Common myeloid progenitor, CD34-positive (primary cell): ENCODE results near the gene LEMD3.
A peak's percentile ranks its signal among the peaks of the same experiment; 100 is the strongest.

Experiments used
- CTCF ChIA-PET: fragments of 350-600 bp; sonication (Branson Sonifier 250); formaldehyde crosslinking; loops from one replicate; lab custom pipeline; 2021; ENCODE audit warnings: antibody characterized with exemption; lab: Charles Lee
- POLR2A ChIA-PET: fragments of 350-600 bp; sonication (Branson Sonifier 250); formaldehyde crosslinking; loops from one replicate; lab custom pipeline; 2021; ENCODE audit warnings: antibody characterized with exemption; lab: Charles Lee
- DNase-seq, 3 donors: peaks; one replicate each; pipeline versions ENCODE4 v3.0.0 to v3.0.0-alpha.2; 2013
- H3K27ac ChIP-seq, 2 experiments: 1 replicate in 1 of 2; 2 replicates in 1 of 2; pipeline ENCODE4 v1.7.0; 2013; ENCODE audit warnings: inconsistent platforms in 2 of 2, low read length in 2 of 2, mild to moderate bottlenecking in 2 of 2, low read depth in 1 of 2, moderate library complexity in 1 of 2; ENCODE audit not compliant: severe bottlenecking in 2 of 2, insufficient read depth in 1 of 2, poor library complexity in 1 of 2
- H3K27me3 ChIP-seq, 5 experiments: replicated peaks in 2 of 5; 1 replicate in 3 of 5; 2 replicates in 2 of 5; pipeline versions ENCODE4 v1.6.1 to v1.7.0; 2013; ENCODE audit warnings: low read length in 4 of 5, mild to moderate bottlenecking in 2 of 5, moderate library complexity in 2 of 5, inconsistent platforms in 1 of 5; ENCODE audit not compliant: insufficient read depth in 5 of 5, control insufficient read depth in 4 of 5
- H3K36me3 ChIP-seq, 4 experiments: 1 replicate in 2 of 4; 2 replicates in 2 of 4; pipeline versions ENCODE4 v1.6.1 to v1.7.0; 2013; ENCODE audit warnings: low read length in 3 of 4, control low read depth in 1 of 4, mild to moderate bottlenecking in 1 of 4; ENCODE audit not compliant: control insufficient read depth in 4 of 4, insufficient read depth in 4 of 4
- H3K4me1 ChIP-seq, 4 experiments: 1 replicate in 3 of 4; 2 replicates in 1 of 4; pipeline versions ENCODE4 v1.6.1 to v1.7.1; 2013; ENCODE audit warnings: low read length in 3 of 4, mild to moderate bottlenecking in 3 of 4, control low read depth in 1 of 4, inconsistent platforms in 1 of 4, moderate library complexity in 1 of 4; ENCODE audit not compliant: control insufficient read depth in 4 of 4, insufficient read depth in 4 of 4; ENCODE audit errors: control extremely low read depth in 1 of 4
- H3K4me3 ChIP-seq, 7 experiments: 1 replicate in 4 of 7; 2 replicates in 3 of 7; pipeline versions ENCODE4 v1.5.1 to v1.7.0; 2013; ENCODE audit warnings: mild to moderate bottlenecking in 7 of 7, low read length in 6 of 7, moderate library complexity in 6 of 7, inconsistent platforms in 2 of 7, low read depth in 2 of 7, control low read depth in 1 of 7; ENCODE audit not compliant: insufficient read depth in 4 of 7, control insufficient read depth in 1 of 7; ENCODE audit errors: extremely low read depth in 1 of 7
- H3K9me3 ChIP-seq, 5 experiments: 1 replicate in 4 of 5; 2 replicates in 1 of 5; pipeline versions ENCODE4 v1.6.1 to v1.7.1; 2013; ENCODE audit warnings: low read length in 4 of 5, mild to moderate bottlenecking in 2 of 5, inconsistent platforms in 1 of 5, low read depth in 1 of 5, moderate library complexity in 1 of 5; ENCODE audit not compliant: control insufficient read depth in 4 of 5, insufficient read depth in 2 of 5; ENCODE audit errors: control extremely low read depth in 1 of 5
- WGBS: methylation state at CpG from one replicate; pipeline ENCODE4 v1.1.5; 2013; ENCODE audit not compliant: insufficient coverage; 5-methylcytosine and 5-hydroxymethylcytosine counted together

LEMD3 gene

DNA sequence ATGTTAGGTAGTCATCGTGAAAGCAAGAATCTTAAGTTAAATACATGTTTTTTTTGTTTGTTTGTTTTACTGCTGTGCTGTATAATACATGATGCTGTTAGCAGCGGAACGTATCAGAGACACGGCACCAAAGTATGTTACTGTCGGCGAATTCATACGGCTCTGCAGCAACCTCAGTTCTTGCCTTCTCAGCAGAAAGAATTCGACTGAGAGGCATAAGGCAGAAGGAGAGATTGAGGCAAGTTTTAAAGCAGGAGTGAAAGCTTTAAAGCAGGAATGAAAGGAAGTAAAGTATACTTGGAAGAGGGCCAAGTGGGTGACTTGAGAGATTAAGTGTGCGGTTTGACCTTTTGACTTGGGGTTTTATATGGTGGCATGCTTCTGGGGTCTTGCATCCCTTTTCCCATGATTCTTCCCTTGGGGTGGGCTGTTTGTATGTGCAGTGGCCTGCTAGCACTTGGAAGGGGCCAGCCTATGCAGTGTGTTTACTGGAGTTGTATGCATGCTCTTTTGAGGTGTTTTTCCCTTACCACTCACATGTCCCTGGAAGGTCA lies 23.7 kb downstream of the LEMD3 start:
- peak overlapping the region in 3 of 7 experiments; percentile 16 to 53 (median 38) for H3K4me3 ChIP-seq
- H3K4me1 ChIP-seq = peaks cover 6 to 47% (median 11%) of the 10 kb centered on the region in 4 experiments
- H3K27ac ChIP-seq = no peak overlapping the region
- H3K9me3 ChIP-seq = peaks cover 0 to 20% (median 9%) of the 10 kb centered on the region in 5 experiments
- ChIA-PET POLR2A (no interaction called here), CTCF (interaction anchor here (0.7 to 4.5 kb wide), 4 partner anchors 8 to 108 kb away, joined by 3 to 20 read pairs (median 4); no protein-coding TSS in a partner anchor)
- 44% methylated on average over 8 of the region's 9 CpGs for whole genome bisulfite sequencing
- peaks cover 3 to 21% (median 5%) of the 10 kb centered on the region in 4 experiments for H3K36me3 ChIP-seq
- peak in 2 of 3 donors; percentile 71 to 79 for DNase-seq
- no peaks in the 10 kb centered on the region for H3K27me3 ChIP-seq

DNA sequence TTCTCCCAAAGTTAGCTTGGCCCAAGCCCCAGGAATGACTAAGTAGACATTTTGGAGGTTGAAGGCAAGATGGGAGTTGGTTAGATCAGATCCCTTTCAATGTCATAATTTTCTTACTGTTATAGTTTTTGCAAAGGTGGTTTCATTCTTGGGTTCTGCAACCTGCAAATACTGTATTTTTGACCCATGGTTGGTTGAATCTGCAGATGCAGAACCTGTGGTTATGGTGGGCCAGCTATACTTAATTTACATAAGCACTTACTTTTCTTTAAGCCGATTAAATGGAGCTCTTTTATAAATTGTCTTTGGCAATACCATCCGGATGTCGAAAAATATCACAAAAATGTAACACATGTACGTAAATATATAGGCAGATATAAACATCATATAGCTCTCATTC lies 25.6 kb downstream of the LEMD3 start:
- DNase-seq = no peak
- POLR2A ChIA-PET = interaction anchor here (1.1 kb wide), 1 partner anchor 9 kb away, joined by 11 read pairs; no protein-coding TSS in a partner anchor

DNA sequence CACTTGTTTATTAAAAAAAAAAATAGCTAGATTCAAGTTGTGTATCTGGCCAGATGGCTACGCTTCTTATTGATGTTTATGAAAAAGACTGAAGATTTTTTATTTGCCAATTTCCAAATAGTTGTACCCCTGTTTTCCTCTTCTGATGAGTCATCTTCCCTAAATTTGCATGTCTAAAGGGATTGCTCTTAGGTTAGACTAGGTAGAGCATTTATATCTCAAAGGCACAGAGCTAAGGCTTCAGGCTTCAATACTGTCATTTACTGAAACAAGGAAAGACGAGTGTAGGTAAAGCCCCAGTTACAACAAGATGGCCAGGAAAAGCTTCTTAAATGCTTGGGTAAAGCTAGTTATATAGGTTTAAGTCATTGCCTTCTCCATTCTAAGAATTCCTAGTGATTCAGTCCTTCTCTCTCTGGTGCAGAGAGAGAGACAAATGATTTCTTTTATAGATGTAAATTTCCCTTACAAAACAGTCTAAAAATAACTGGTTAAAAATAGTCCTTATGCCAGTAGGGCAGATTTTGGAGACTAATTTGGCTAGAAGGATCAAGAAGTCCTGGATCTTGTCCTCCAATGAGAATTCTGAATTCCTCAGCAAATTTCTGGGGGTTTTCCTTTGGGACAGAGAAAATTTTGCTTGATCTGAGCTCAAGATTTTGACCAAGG lies 26.1 kb downstream of the LEMD3 start:
- no peak overlapping the region for H3K27ac ChIP-seq
- peaks cover 0 to 20% (median 9%) of the 10 kb centered on the region in 5 experiments for H3K9me3 ChIP-seq
- ChIA-PET POLR2A (interaction anchor here (1.1 kb wide), 1 partner anchor 9 kb away, joined by 11 read pairs; no protein-coding TSS in a partner anchor), CTCF (interaction anchor here (0.6 to 4.5 kb wide), 5 partner anchors 11 to 88 kb away, joined by 3 to 20 read pairs (median 3); no protein-coding TSS in a partner anchor)
- peaks cover 0 to 22% (median 10%) of the 10 kb centered on the region in 4 experiments for H3K36me3 ChIP-seq
- H3K4me1 ChIP-seq = peaks cover 5 to 25% (median 8%) of the 10 kb centered on the region in 4 experiments
- no peak overlapping the region for H3K4me3 ChIP-seq
- no CpG with 5 or more reads among the region's 2 CpGs for WGBS
- no peaks in the 10 kb centered on the region for H3K27me3 ChIP-seq
- no peak for DNase-seq

More for the DNA sequence above, 25.6 kb downstream of the LEMD3 start:
- H3K9me3 ChIP-seq = peaks cover 0 to 20% (median 9%) of the 10 kb centered on the region in 5 experiments
- peaks cover 0 to 19% (median 6%) of the 10 kb centered on the region in 4 experiments for H3K36me3 ChIP-seq
- CTCF ChIA-PET = interaction anchor here (0.6 to 4.5 kb wide), 4 partner anchors 10 to 88 kb away, joined by 3 to 20 read pairs (median 4); no protein-coding TSS in a partner anchor
- no peaks in the 10 kb centered on the region for H3K27me3 ChIP-seq
- WGBS = 100% methylated on average over 1 of the region's 4 CpGs
- H3K4me3 ChIP-seq = no peak overlapping the region
- no peak overlapping the region for H3K27ac ChIP-seq
- peaks cover 5 to 29% (median 8%) of the 10 kb centered on the region in 4 experiments for H3K4me1 ChIP-seq

DNA sequence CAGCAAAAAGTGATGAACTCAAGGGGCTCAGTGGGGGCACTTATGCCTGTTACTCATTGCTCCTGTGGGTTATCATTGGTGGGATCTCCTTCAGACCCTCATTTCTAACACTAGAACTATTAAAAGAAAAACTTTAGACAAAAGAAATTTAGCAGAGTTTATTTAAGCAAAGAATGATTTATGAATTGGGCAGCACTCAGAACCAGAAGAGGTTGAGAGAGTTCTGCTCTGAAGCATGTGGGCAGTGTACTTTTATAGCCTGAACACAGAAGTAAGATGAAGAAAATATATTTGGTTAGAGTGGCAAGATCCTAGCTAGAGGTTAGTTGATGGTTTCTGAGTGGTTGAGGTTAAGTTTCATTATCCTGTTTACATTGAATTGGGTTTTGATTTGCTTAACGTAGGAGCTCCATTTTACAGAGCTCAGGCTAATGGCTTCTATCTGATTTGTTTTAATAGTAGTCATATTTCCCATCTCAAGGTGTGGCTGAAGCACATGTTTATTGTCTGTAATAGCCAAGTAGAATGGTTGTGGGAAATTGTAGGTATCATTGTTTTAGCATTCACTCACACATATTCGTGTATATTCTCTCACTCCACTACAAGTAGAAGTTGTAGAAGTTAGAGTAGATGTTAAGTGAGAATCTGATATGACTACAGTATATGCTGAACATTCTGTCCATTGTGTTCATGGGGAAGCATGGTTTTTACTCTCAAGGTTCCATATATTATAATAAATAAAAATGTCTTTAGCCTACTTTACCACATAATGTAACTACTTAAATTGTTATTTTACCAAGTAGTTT lies 27.6 kb downstream of the LEMD3 start:
- H3K27me3 ChIP-seq = no peaks in the 10 kb centered on the region
- peaks cover 5 to 22% (median 8%) of the 10 kb centered on the region in 4 experiments for H3K4me1 ChIP-seq
- H3K36me3 ChIP-seq = peaks cover 0 to 22% (median 10%) of the 10 kb centered on the region in 4 experiments
- H3K9me3 ChIP-seq = peaks cover 0 to 20% (median 9%) of the 10 kb centered on the region in 5 experiments
- CTCF ChIA-PET = interaction anchor here (0.7 to 4.5 kb wide), 2 partner anchors 12 to 98 kb away, joined by 3 to 20 read pairs; no protein-coding TSS in a partner anchor
- WGBS = 100% methylated on average over 1 of the region's 2 CpGs
- DNase-seq = peak in 1 of 3 donors; percentile 28
- POLR2A ChIA-PET = no interaction called here
- no peak overlapping the region for H3K4me3 ChIP-seq
- H3K27ac ChIP-seq = no peak overlapping the region

DNA sequence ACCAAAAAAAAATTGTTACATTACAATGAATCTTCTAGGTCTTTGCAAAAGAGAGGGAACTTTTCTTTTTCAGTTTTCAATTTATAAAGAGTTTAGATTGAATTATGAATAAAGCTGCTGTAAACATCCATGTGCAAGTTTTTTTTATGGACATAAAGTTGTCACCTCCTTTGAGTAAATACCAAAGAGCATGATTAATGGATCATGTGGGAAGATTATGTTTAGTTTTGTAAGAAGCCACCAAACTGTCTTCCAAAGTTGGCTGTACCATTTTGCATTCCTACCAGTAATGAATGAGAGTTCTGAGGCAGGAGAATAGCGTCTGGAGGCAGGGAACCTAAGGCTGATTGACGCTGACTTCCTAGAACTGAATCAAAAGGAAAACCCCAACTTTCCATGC lies 30.2 kb downstream of the LEMD3 start:
- no peak overlapping the region for H3K4me3 ChIP-seq
- peaks cover 0 to 22% (median 8%) of the 10 kb centered on the region in 4 experiments for H3K36me3 ChIP-seq
- H3K9me3 ChIP-seq = peaks cover 3 to 19% (median 9%) of the 10 kb centered on the region in 5 experiments
- ChIA-PET POLR2A (no interaction called here), CTCF (interaction anchor here (0.9 kb wide), 1 partner anchor 14 kb away, joined by 3 read pairs; no protein-coding TSS in a partner anchor)
- H3K27ac ChIP-seq = no peak overlapping the region
- H3K27me3 ChIP-seq = no peaks in the 10 kb centered on the region
- WGBS = no CpG with 5 or more reads among the region's 2 CpGs
- no peak for DNase-seq
- peaks cover 0 to 5% (median 3%) of the 10 kb centered on the region in 4 experiments for H3K4me1 ChIP-seq

DNA sequence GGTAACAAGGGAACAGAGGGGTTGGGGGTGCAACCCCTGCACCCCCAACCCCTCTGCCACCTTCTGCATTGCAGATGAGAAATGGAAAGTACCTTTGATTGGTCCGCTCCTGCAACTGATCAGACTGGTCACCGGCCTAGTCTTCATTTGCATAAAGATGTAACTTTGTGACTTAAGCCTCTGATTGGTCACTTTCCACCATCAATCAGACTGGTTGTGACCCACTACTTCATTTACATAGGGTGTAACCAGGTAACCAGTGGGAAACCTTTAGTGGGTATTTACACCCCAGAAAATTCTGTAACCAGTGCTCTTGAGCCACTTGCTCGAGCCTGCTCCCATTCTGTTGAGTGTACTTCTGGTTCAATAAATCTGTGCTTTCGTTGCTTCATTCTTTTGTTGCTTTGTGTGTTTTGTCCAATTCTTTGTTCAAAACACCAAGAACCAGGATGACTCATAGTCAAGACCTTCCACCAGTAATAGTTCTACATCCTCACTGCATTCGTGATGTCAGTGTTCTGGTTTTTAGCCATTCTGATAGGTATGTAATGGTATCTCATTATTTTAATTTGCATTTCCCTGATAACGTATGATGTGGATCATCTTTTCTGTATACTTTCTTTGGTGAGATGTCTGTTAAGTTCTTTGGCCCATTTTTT lies 30.8 kb downstream of the LEMD3 start:
- CTCF ChIA-PET = no interaction called here
- 100% methylated on average over 4 of the region's 6 CpGs for WGBS

More for the DNA sequence above, 30.8 kb downstream of the LEMD3 start:
- Histone ChIP-seq H3K9me3 (peaks cover 3 to 19% (median 9%) of the 10 kb centered on the region in 5 experiments), H3K27ac (no peak overlapping the region), H3K4me1 (peaks cover 3 to 6% (median 3%) of the 10 kb centered on the region in 4 experiments), H3K27me3 (no peaks in the 10 kb centered on the region), H3K36me3 (peaks cover 0 to 22% (median 8%) of the 10 kb centered on the region in 4 experiments), H3K4me3 (no peak overlapping the region)
- DNase-seq = no peak
- POLR2A ChIA-PET = no interaction called here
